ENCODE results near the gene IL17F.

IL17F gene

DNA sequence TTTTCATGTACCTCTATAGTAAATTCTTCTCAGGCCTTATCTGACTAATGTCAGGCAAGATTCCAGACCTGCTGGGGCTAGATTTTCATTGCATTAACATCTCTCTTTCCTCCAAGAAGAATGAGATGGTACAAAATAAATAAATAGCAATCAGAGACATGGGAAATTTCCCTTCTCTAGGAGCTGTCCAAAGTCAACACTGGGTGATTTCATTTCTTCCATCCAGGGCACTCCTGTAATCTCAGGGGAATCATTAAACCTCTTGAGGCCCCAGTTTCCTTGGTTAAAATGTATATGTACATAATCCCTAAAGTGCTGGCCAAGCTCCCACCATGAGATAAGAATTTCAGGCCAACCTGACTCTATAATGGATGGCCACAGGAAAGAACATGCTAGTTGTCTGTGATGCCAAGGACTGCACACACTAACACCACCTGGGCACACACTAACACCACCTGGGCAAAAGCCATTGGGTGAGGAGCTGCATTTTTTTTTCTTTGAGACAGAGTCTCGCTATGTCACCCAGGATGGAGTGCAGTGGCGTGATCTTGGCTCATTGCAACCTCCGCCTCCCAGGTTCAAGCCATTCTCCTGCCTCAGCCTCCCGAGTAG, 912 bp downstream of the IL17F start:
- DNase-seq, result peak; percentile 35

DNA sequence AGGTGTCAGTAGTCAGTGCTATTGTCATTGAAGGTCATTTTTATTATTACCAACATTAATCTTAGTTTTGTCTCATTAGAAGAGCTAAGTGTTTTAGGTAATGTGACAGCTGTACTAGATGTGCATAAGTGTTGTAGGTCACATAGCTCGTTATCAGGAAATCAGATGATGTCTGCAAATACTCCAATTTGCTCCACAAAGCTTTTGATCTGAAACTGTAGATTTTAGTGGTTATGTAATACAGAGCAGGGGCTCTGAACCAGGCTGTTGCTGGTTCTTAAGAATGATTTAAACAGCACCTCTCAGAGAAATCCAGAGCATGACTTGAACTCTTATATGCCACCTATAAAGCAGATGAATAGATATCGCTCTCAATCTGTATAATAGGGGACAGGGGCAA, 2.5 kb downstream of the IL17F start:
- DNase-seq, result no peak

- peak; percentile 89 for DNase-seq
Observed at GRCh38 chr6:52233975-52234823, 10.1 kb downstream of the IL17F start.

GRCh38 chr6:52233005-52233404, 11.3 kb downstream of the IL17F start:
- no peak for DNase-seq

DNA sequence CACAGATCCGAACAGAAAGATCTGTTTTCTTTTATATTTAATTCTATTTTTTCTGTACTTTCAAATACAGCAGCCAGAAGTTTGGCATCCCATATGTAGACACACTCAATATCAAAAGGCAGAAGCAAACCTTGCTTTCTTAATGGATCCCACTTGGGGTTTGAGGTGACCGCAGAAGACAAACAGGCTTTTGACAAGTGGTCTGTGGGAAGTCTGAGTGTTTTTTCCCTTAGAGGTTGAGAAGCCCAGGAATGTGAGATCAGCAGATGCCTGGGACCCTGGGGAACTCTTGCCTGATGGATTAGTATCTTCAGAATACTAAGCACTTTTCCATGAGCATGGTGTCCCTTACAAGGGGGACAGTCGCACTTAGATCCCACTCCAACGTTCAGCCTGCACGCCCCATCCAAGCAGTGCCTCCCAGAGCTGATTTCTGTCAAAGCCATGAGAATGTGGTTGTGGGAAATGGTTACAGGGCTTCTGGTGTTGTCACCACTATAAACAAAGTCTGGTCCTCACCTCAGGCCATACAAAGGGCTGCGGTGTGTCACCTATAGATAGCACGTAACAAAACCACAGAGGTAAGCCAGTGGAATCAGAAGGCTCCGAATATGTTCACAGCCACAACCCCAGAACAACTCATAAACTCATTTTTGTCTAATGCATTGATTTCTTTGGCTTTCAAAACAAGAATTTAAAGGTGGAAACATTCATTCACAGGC, 12.7 kb downstream of the IL17F start:
- DNase-seq, result no peak

GRCh38 chr6:52230685-52231084, 13.6 kb downstream of the IL17F start:
- no peak for DNase-seq

DNA sequence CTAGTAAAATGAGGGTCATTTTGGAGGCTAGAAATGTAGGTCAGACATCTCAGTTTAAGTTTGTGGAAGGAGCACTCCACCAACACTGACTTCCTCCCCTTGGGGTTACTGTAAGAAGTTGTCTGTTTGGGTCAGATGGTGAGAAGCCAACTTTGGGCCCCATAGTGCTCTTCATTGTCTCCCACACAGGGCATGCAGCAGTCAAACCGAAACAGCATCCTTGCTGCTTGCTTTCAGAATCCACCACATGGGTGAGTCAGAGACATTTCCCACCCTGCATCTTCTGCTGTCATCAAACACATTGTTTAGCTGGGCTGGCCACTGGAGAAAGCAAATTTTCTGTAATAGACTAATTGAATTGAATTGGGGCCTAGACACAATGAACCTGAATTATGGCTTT, 16.8 kb downstream of the IL17F start:
- DNase-seq, result no peak

DNA sequence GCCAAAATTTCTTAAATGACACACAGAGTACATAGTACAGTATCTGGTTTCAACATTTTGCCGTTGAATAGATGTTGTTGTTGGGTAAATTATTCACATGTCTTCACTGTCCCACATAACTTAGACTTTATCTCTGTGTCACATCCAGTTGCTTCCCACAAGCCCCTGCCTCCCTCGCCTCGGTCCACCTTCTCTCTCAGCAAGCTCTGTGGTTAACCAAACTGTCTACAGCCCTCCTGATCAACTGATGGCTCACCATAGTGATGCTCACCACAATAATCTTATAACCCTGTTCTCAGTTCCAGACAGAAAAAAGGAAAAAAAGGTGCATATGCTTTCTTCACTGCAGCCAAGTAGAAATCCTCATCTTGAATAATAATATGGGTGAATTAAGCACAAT, 23.0 kb downstream of the IL17F start:
- no peak for DNase-seq

DNA sequence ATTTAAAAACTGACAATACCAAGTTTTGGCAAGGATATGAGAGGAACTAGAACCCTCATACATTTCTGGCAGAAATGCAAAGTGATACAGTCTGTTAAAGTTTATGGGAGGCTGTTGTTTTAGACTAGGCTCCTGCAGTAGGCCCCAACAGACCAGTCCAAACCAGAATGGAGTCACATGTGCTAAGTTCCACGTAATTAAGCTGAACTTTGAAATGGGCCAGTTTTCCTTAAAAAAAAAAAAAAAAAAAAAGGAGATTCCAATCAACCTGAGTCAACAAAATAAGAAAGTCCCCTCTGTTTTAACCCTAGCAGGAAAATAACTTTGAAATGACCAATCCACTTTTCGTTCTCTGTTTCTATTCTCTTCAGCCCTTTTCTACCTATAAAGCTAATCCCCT, 26.5 kb downstream of the IL17F start:
- no peak for DNase-seq

GRCh38 chr6:52216932-52217575, 27.2 kb downstream of the IL17F start:
- DNase-seq, result no peak

DNA sequence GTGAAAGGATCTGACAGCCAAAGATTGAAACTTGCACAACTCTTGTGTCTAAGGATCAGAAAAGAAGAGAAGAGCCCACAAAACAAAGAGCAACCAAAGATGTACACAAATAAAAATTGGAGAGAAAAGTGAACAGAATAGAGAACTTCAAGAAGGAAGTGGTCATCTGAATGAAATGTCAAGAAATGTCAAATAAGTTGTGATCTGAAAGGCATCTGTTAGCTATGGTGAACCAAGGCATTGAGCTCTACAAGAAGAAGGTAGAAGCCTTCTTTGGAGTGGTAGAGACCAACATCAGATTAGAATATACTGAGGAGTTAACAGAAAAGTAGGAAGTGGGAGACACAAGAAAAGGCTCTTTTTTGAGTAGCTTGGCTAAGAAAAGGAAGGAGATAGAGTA, 28.5 kb downstream of the IL17F start:
- no peak for DNase-seq

DNA sequence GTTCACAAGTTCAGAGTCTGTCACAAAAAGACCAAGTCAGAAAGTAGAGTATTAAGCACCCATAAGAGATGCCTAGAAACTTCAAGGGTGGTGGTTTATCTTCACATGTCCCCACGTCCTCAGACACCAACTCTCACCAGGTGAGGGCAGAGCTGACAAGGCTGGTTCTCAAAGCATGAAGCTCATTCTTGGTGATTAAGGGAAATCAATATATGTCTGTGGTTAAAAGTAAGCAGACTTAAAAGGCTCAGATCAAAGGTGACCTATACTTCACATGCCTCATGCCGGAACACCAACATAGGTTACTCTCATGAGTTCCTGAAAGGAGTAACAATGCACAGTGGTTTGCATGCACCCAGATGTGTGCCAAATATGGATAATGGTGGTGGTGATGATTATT, 31.2 kb downstream of the IL17F start:
- peak; percentile 13 for DNase-seq

GRCh38 chr6:52210227-52210626, 34.1 kb downstream of the IL17F start:
- DNase-seq, result no peak

DNA sequence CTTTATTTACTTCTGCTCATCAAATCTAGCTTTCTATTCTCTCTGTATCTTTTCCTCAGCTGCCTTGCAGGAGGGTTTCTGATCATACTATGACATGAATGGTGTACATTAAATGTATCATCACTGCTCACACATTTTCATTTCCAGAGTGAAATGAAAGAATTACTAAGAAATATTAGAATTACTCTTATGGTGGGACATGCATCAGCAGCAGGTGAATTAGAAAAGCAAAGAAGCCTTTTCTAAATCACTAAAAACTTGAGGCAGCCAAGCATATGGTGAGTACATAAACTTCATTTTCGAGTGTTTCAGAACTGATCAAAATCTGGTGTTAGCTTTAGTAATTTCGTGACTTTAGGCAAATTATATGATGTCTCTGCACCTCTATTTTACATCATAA, 34.5 kb downstream of the IL17F start:
- no peak for DNase-seq

DNA sequence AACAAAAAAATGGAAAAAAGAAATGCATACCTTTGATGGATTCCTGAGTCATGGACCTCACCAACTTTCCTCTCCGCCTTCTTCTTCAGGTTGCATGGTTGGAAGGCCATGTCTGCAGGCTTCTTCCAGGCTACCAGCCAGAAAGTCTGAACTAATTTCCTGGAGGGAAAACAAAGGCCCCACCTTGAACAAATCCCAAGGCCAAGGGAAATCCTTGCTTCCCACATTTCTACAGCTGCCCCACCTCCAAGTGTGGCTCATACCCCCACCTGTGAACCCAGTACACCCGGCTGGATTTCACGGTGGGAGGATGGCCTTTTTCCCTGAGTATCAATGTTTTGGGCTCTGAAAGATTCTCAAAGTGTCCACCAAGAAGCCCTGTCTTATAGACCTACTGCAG, 35.7 kb downstream of the IL17F start:
- DNase-seq, result no peak

GRCh38 chr6:52207066-52207465, 37.2 kb downstream of the IL17F start:
- peak; percentile 25 for DNase-seq

DNA sequence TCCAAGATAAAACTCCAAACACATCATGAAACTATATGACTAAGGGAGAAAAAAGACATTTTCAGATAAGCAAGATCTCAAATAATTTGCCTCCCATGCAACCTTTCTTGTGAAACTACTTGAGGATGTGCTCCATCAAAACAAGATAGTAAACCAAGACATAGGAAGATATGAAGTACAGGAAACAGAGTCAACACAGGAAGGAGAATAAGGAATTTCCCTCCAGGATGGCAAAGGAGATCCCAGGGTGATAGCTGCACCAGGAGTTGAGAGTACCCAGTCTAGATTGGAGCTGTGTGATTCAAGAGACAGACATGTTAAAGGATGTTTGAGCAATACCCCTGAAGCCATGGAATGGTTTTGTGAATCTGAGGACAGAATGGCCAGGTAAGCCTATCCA, 42.8 kb downstream of the IL17F start:
- no peak for DNase-seq

DNA sequence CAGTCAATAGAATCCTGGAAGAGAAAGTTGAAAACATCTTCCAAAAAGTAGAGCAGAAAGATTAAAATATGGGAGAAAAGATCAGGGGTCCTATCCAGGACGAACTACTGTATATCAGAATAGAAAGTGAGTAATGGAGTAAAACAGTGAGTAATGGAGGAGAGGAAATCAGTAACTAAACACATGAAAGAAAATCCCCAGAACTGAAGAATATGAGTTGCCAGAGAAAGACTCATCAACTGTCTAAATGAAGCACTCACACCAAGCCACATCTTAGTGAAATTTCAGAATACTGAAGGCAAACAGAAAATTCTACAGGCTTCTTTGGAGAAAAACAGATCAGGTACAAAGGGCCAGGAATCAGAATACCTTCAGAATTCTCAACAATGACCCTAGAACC, 43.3 kb downstream of the IL17F start:
- no peak for DNase-seq

GRCh38 chr6:52200088-52200487, 44.2 kb downstream of the IL17F start:
- peak; percentile 27 for DNase-seq

GRCh38 chr6:52195886-52196285, 48.4 kb downstream of the IL17F start:
- no peak for DNase-seq

- DNase-seq, result no peak
Observed at GRCh38 chr6:52191824-52192223, 52.5 kb downstream of the IL17F start.

- DNase-seq, result no peak
Observed at GRCh38 chr6:52190409-52190808, 53.9 kb downstream of the IL17F start.

GRCh38 chr6:52189974-52190373, 54.3 kb downstream of the IL17F start:
- DNase-seq, result no peak

- DNase-seq, result no peak
Observed at GRCh38 chr6:52187098-52187497, 57.2 kb downstream of the IL17F start.
